Stimulated activated naive CD4-positive, alpha-beta T cell treated with Interleukin-2 at 50 U/mL for 16 hours (primary cell): Measurements from ENCODE around the gene BLOC1S1.
A peak's percentile ranks its signal among the peaks of the same experiment; 100 is the strongest.

Experiments used
- DNase-seq: peaks from one replicate; lab custom pipeline; 2025; lab: John Stamatoyannopoulos, UW

Gene BLOC1S1

GRCh38 chr12:55728186-55728938 lies 12.5 kb downstream of the BLOC1S1 start:
- peak; percentile 31 for DNase-seq

GRCh38 chr12:55728939-55729818 lies 13.3 kb downstream of the BLOC1S1 start, which contains the start of gene CD63:
Gene CD63, minus strand, starts transcription at chr12:55729009. Its CDS starts 668 bp downstream, at chr12:55728341.
- DNase-seq = peak; percentile 72

DNA sequence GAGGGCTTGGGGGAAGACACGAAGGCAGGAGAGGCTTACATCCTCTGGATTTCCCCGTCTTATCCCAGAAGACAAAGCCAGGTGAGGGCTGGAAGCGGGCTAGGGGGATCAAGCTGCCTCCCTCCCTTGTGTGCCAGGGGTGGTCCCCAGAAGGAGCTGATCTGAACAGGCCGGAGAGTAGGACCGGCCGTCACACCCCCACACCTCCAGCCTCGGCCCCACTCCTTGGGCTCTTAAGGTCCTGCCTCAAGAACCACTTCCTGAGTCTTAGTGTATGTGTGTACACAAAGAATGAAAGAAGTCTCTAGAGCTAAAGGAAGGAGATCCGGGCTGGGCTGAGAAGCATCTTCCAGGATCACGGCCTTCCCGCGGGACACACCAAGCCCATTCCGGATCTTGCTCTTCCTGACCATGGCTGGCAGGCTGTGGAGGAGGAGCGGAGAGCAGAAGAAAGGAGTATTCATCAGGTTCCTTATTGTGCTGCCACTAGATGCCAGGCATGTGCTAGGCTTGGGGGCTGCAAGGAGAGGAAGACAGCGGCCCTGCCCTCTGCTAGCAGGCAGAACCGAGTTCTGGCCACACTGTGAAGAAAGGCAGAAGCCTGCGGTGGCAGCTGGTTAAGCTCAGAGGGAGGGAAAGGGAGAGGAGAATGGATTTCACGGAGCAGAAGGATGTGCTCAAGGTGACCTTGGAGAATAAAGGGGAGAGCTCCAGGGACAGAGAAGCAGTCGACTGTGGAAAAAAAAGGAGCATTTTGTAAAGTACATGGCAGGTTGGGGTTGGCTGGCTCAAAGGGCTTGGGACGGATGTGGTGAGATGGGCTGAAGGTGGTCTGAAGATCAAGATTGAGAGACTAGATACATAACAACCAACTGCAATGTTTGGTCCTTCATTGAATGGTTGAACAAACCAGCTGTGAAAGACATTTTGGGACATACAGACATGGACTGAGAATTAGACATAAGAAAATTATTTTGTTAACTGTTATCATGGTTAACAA lies 14.3 kb downstream of the BLOC1S1 start:
- no peak for DNase-seq

- DNase-seq = no peak
These were observed 16.4 kb downstream of the BLOC1S1 start for GRCh38 chr12:55732288-55732687.

- DNase-seq = no peak
These were observed 17.2 kb downstream of the BLOC1S1 start for GRCh38 chr12:55733021-55733555.

GRCh38 chr12:55733858-55734257 lies 18.0 kb downstream of the BLOC1S1 start:
- no peak for DNase-seq

DNA sequence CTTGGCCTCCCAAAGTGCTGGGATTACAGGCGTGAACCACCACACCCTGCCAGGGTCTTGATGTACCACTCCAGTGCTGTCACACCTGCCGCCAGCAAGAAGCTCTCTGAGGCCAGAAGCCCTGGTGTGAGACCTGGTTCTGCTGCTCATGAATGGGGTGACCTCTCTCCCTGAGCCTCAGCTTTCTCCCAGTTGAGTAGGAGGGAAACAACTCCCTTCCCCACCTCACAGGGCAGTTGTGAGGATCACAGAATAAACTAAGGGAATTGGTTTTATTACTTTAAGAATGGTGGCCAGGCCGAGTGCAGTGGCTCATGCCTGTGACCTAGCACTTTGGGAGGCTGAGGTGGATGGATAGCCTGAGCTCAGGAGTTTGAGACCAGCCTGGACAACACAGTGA lies 18.7 kb downstream of the BLOC1S1 start:
- no peak for DNase-seq

GRCh38 chr12:55736076-55736475 lies 20.2 kb downstream of the BLOC1S1 start:
- no peak for DNase-seq

- peak; percentile 37 for DNase-seq
These were observed 21.1 kb downstream of the BLOC1S1 start for GRCh38 chr12:55736780-55737580.

DNA sequence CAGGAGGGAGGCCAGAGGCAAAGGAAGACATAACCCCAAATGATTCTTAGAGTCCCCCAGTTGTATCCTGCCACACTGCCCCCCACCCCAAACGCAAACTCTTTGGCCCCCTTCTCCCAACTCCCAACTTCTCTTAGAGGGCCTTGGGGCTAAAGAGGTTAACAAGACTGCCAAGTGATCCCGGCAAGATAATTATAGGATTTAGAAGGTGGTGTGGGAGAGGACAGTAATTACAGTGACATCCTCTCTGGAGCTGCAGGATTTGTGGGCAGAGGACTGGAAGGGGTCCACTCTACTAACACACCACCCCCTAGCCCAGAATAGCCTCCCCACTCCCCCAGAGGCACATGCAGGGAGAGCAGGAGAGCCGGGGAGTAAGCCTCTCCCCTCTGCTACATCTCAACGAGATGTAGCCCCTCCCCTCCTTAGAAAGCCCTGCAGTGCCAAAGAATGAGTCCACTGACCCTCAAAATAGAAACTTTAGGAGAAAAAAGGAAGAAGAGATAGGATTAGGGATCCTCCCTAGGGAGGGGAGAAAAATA lies 21.8 kb downstream of the BLOC1S1 start:
- DNase-seq = no peak

DNA sequence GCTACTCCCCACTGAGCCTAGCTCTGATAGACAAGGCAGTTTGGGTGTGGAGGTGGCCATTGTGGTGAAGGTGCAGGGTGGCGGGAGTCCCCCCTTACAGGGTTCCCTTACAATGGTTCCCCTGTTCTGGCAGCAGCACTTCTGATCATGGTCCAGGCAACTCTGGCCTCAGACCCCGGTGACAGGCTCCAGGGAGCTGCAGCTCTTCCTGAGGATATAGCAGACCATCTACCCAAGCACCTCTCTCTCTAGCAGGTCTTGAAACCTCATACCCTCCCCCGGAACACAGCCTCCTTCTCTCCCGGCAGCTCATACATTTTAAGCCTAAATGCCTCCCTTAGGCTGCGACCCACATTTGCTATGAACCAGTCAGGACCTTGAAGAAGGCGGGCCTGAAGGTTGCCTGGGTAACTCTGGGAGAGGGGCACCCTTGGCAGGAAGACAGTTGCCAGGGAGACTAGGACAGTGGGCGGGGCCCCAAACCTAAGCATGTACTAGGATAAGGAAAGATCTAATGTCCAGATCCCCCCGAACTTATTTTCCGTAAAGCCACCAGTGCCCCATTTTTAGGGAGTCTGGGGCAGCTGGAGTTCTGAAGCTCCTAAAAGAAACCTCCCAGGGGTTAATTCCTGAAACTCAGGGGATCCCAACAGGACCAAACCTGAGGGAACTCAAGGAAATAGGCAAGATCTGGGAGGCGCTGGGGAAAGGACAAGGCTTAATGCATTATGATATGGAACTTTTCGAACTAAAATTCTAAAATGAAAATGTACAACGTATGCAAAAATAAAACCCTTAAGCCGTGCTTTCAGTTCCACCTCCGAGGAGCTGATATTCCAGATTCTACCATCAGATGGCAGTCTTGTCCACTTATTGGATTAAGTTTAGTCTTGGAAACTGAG lies 22.5 kb downstream of the BLOC1S1 start:
- DNase-seq = peak; percentile 71

GRCh38 chr12:55739025-55739378 lies 23.2 kb downstream of the BLOC1S1 start:
- DNase-seq = no peak

DNA sequence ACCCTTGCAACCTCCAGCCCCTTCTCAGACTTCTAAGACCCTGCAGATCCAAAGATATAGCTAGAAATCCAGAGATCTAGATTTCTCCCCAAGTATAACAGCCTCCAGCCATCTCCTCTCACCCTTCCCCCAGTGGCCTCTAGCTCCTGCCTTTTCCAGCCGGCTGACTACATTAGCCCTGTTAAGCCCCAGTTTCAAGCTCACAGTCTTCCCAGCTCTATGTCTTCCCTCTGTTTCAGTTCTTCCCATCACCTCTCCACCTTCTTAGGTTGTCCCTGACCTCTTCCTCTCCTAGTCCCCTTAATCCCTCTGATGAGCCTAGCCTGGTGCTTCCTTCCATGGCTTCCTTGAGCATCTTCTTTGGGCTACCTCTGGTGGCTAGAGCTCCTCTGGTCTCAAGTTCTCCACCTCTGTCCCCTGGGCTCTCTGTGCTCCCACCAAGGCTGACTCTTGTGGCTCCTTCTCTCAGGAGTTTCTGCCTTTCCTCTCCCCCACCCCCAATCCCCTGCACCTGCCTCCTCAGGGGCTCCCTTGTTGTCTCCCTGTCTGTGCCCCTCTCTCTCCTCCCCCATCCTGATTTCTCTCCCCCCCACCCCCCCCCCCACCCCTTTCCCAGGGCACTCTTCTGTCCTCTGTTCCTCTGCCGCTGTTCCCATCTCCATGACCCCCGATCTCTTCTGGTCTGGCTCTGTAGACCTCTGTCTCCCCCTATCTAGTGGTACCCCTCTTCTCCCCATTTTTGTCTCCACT lies 26.3 kb downstream of the BLOC1S1 start:
- DNase-seq = no peak

GRCh38 chr12:55742719-55743405 lies 27.0 kb downstream of the BLOC1S1 start, which contains the start of gene GDF11:
Gene GDF11, plus strand, starts transcription at chr12:55743122. Its CDS starts 195 bp downstream, at chr12:55743317.
- DNase-seq = peak; percentile 77

DNA sequence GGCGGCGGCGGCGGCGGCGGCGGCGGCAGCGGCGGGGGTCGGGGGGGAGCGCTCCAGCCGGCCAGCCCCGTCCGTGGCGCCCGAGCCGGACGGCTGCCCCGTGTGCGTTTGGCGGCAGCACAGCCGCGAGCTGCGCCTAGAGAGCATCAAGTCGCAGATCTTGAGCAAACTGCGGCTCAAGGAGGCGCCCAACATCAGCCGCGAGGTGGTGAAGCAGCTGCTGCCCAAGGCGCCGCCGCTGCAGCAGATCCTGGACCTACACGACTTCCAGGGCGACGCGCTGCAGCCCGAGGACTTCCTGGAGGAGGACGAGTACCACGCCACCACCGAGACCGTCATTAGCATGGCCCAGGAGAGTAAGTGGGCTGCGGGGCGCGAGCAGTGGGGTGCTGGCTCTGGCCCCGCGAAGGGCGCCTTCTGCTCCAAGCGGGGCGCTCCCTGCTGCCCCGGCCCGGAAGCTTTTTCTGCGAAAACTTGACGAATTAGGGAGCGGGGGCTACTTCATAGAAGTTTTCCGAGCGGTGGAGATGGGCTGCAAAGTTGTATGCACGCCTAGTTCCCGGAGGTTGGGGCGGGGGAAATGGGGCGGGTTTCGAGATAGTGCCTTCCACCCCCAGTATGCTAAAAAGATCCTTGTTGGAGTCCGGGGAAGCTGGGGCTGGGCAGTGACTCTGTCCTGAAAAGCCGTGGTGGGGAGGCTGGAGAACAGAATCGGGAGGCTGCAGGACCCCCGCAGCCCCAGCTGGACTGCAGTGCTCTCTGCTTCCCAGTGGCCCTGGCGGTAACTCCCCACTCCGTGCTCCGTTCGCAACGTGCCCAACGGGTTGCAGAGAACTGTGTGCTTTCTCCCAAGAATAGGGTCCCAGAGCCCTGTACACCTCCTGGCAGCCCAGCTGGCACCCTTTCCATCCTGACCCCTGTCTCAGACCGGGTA lies 27.8 kb downstream of the BLOC1S1 start:
- peak; percentile 32 for DNase-seq

DNA sequence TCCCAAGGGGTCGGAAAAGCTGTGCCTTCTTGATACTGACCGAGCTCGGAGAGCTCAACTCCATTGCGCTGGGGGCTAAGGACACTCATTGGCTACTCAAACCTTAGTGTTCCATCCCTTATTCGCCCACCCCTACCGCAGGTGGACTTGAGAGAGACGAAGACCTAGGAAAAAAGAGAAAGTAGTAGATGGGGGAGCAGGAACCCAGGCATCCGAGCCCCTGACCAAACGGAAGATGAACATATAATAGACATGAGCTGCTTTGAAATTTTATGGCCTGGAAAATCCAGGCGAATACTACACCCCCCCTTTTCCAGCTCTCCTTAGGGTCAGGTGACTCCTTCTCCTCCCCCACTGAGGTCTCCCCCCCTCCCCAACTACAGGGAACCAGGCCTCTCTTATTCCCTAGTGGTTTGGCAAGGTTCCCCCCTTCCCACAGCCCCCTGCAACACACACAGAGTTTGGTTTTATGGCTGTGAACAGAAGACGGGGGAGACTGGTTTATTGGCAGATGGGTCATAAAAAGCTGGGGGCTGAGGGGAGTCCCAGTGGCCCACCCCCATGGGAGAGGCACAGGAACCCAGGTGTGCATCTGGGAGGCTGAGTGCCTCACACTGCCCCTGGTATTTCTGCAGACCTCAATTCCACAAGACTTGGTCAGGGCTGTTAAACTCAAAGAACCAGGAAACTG lies 28.6 kb downstream of the BLOC1S1 start:
- DNase-seq = no peak
